ENCODE results near the gene PAK6. TPM values are rescaled to one million over a fixed set of nuclear protein-coding genes. Genes with fewer than 3 reads are reported as not detected.

The PAK6 gene
- total RNA-seq, 4 donors from 2014 or later = 2.3 to 5.0 (median 3.3) TPM; not detected in 1

GRCh38 chr15:40245666-40246450, 7.0 kb downstream of the PAK6 start:
- Histone ChIP-seq H3K27ac (no peak overlapping the region), H3K4me3 (no peak overlapping the region), H3K27me3 (no peaks in the 10 kb centered on the region), H3K4me1 (no peaks in the 10 kb centered on the region), H3K9me3 (no peaks in the 10 kb centered on the region), H3K36me3 (no peaks in the 10 kb centered on the region)
- DNase-seq = no peak
- intact Hi-C loops (cut with DNase I; ENCODE audit: low total_unique reads) = no loop called here
- TF ChIP-seq POLR2A (IDR thresholded peaks at IDR 0.05) (no peak), CTCF (IDR thresholded peaks at IDR 0.05) (no peak)

DNA sequence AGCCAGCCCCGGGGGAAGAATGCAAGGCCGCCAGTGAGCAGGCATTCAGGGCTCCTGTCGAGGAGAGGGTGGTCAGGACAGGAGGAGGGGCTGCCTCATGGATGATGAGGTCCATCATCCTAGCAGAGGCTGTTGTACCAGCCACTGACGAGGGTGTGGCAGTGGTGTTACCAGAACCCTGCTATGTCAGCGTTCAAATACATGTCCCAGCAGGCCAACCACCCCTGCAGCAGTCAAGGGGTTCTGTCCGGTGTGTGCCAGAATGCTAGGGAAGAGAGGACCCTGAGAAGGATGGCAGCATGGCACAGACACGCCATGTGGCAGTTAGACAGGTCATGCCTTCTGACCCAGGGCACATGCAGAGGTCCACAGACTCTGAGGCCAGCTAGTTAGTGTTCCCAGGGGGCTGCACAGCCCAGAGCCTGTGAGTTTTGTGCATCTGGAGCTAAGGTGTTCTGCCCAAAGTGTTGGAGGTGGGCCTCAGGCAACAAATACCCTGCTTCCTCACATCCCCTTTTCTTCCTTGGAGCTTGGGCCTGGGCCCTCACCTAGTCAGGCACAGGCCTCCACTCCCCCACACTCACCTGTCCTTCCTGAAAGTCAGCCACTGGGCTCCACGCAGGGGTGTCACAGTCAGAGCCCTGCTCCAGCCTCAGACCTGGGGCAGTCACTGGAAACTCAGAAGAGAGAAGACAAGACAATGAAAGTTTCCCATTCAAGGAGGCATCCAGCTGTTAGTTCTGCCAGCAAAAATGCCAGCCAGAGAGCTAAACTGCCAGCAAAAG, 7.8 kb downstream of the PAK6 start:
- Histone ChIP-seq H3K27me3 (no peaks in the 10 kb centered on the region), H3K27ac (no peak overlapping the region), H3K9me3 (no peaks in the 10 kb centered on the region), H3K36me3 (no peaks in the 10 kb centered on the region), H3K4me3 (no peak overlapping the region), H3K4me1 (no peaks in the 10 kb centered on the region)
- TF ChIP-seq CTCF (IDR thresholded peaks at IDR 0.05) (no peak), POLR2A (IDR thresholded peaks at IDR 0.05) (no peak)
- DNase-seq = no peak
- intact Hi-C loops (cut with DNase I; ENCODE audit: low total_unique reads) = no loop called here

- intact Hi-C loops (cut with DNase I; ENCODE audit: low total_unique reads) = no loop called here
- no peak for DNase-seq
- TF ChIP-seq CTCF (IDR thresholded peaks at IDR 0.05) (no peak), POLR2A (IDR thresholded peaks at IDR 0.05) (no peak)
- Histone ChIP-seq H3K4me3 (no peak overlapping the region), H3K36me3 (no peaks in the 10 kb centered on the region), H3K27me3 (no peaks in the 10 kb centered on the region), H3K4me1 (no peaks in the 10 kb centered on the region), H3K9me3 (no peaks in the 10 kb centered on the region), H3K27ac (no peak overlapping the region)
Observed at GRCh38 chr15:40247406-40247971, 8.6 kb downstream of the PAK6 start.

DNA sequence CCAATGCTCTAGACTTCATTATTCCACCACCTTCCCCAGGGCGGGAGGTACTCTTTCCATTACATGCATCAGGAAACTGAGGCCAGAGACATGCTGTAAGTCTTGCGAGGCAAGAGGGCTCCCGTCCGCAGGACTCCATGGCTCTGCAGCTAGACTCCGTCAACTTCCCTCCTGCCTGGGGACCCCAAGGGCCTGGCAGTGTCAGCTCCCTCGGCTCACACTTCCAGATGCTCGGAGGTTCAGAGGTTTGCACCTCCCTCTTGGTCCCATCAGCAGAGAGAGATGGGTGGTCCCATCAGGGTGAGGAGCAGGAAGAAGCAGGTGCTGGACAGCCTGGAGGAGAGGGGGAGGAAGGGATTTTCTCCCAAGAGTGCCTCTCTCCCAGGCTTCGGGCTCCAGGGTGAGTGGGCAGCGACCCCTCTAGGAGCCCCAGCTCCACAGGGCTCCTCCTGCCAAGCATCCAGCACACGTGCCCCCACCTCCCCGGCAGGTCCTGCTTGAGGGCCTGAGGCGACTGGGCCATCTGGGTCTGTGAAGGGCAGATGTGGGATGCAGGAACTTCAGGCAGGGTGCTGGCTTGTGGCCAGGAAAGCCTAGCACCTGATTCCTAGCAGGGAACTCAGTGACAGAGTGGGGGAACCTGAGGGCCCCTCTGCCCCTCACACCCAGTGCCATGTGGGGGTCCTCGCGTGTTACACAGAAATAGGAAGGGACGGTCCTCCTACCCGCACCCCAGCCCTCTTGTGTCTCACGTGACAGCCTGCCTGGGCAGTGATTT, 9.3 kb downstream of the PAK6 start:
- H3K27ac ChIP-seq = no peak overlapping the region
- no peak for TF ChIP-seq CTCF (IDR thresholded peaks at IDR 0.05)
- TF ChIP-seq POLR2A (IDR thresholded peaks at IDR 0.05) = no peak
- intact Hi-C loops (cut with DNase I; ENCODE audit: low total_unique reads) = no loop called here
- DNase-seq = no peak
- H3K27me3 ChIP-seq = no peaks in the 10 kb centered on the region
- peaks cover 0 to 3% of the 10 kb centered on the region in 2 donors for H3K4me1 ChIP-seq
- H3K4me3 ChIP-seq = no peak overlapping the region
- no peaks in the 10 kb centered on the region for H3K9me3 ChIP-seq
- H3K36me3 ChIP-seq = no peaks in the 10 kb centered on the region
